Cerebellar cortex (tissue), 1 donor: ENCODE measurements around the gene ATP2B2.

Experiments
- DNase-seq: peaks from one replicate; pipeline ENCODE4 v3.0.0-alpha.2; 2015; ENCODE audit warnings: low spot score

Gene ATP2B2

GRCh38 chr3:10510743-10511432, 5.5 kb upstream of the ATP2B2 start:
- no peak for DNase-seq

DNA sequence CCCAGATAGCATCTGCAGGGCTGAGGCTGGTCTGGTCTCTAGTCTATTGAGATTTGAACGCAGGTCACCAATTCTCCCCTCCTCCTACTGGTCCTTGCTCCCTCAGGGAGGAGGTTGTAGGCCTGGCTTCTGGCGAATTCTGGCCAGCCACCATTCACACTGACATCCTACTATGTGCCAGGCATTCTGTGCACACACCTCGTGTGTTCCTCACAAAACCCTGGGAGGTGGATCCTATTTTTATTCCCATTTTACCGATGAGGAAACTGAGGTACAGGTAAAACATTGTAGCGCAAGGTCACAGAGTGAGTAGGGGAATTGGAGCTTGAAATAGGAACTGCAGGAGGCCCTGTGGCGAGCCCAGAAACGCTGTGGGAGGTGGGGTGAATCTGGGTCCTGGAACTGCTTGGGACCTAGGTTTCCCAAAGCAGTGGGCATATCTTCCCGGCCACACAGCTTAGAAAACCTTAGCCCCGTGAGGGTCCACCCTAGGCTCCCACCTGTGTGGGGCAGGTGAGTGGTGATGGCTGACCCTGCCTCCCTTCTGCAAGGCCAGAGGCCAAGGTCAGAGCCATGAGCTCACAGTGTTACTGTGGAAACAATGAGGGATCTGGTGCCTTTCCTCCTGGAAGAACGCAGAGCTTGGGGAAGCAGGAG, 4.8 kb upstream of the ATP2B2 start:
- no peak for DNase-seq

- no peak for DNase-seq
Observed at GRCh38 chr3:10509325-10509724, 3.9 kb upstream of the ATP2B2 start.

- no peak for DNase-seq
Observed at GRCh38 chr3:10508619-10509260, 3.4 kb upstream of the ATP2B2 start.

- DNase-seq: no peak
Observed at GRCh38 chr3:10508235-10508618, 2.8 kb upstream of the ATP2B2 start.

DNA sequence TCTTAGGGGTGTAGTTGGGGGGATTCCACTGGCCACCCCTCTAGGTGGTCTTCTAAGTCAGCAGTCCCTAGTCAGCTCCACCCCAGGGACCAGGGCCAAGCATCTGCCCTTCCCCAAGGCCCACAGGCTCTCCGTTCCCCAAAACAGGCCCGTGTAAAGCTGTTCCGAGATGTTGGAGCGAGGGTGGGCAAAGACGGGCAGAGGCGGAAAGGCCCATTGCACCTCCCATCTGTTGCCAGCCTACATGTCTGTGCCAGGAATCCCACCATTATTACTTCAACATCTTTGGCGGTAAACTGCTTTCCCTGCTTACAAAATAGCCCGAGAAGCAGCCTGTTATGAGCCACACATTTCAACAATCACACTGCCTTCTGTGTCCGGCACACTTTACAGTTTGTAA, 1.9 kb upstream of the ATP2B2 start:
- DNase-seq: no peak

- DNase-seq: peak; percentile 36
Observed at GRCh38 chr3:10506696-10507095, 1.3 kb upstream of the ATP2B2 start.

DNA sequence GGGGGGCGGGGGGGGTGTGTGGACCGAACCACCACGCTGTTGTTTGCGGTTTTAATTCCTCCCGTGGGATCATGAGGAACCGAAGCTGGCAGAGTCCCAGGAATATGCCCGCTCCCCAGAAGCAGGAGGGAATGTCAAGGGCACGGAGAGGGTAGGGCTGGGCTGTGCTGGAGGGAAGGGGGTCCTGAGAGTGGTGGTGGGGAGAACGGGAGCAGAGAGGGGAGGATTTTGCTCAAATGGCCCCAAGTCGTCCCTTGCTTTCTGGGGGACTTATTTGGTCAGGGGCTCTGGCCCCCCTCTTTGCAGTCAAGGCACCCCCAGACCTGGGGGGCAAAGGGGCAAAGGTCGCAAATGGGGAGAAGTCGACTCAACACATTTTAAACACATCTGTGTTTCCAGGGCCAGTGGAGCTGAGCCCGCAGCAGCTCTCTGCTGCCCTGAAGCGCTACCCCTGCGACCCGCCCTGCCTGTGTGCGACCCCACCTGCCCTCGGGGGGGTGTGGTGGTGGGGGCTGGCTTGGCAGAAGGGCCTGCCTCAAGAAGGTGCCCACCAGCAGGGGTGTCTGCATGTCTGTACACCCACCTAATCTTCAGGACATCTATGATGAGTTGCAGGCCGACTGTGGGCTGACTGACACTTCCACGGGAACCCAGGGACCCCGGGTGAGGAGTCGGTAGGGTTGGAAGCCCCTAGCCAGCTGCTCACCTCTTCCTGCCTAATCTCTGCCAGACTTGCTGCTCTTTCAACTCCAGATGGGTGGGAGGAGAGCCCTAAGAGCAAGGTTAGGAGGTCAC, 602 bp upstream of the ATP2B2 start:
- DNase-seq: no peak

- DNase-seq: peak; percentile 53
Observed at GRCh38 chr3:10504171-10505049, 976 bp downstream of the ATP2B2 start.

DNA sequence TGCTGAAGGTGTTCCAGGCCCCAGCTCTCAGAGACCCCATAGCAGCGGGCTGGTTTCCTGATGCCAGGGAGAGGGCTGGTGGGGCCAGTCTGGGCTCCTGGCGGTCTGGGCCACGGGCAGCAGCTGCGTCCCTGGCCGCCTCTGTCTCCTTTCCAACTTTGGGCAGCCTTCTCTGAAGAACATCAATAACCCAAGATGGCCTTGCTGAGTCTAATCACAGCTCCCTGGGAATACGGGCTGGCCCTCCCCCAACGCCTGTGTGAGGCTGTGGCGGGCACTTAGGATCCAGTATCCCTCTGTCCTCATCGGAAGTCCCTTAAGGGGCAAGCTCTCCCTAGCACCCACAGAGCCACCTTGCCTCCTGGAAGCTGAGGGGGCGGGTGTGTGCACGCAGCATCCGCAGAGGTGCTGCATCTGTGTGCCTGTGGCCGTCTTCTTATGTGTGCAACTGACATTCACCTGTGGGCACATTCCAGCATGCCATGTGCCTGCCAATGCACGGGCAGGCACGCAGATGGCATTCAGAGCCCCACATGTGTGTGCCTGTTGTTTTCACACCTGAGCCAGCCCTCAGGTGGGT, 2.1 kb downstream of the ATP2B2 start:
- peak; percentile 28 for DNase-seq

DNA sequence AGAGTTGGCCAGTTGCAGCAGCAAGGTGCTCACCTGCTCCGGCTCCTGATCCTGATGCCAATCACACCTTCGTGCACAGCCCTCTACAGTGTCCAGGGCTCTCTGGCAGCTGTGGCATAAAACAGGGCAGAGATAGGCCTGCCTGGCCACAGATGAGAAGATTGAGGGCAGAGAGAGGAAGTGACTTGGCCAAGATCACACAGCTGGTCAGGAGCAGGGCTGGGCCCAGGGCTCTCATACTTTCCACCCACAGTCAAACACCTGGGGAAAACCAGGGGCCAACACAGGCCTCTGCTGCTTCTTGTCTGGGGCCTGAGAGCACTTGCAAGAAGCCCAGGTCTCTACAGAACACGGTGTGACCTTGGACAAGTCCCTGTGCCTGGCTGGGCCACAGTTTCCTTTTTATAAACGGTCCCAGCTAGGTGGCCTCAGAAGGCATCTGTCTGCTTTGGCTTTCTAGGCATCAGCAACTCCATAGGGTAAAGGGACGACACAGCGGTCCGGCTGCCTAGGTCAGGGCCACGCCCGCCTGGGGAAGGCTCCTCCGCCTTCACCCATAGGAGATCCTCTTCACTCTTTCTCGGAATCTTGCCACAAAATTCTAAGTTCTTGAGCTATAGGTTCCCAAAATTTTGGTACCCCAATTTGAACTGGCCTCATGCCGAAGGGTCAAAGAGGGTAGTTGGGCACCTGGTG, 3.1 kb downstream of the ATP2B2 start:
- DNase-seq: no peak

- DNase-seq: no peak
Observed at GRCh38 chr3:10501664-10502052, 3.7 kb downstream of the ATP2B2 start.

- no peak for DNase-seq
Observed at GRCh38 chr3:10500717-10501663, 4.4 kb downstream of the ATP2B2 start.

DNA sequence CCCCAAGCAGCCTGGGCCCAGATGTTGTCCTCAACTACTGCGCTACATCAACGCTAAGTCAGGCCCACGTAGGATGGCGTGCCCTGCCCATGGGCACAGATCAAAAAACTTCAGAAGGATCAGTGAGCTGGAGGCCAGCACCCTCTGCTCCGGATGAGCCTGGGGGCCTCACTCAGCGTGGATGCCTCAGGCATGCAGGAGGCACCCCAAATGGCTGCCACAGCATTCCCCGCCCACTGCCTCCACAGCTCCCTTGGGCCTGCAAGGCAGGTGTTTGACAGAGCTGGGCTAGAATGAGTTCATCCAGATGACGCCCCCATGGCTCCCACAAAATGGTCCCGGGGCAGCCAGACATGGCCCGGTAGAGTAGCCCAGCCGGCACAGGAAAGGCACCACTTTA, 7.1 kb downstream of the ATP2B2 start:
- no peak for DNase-seq

- no peak for DNase-seq
Observed at GRCh38 chr3:10497439-10497838, 7.9 kb downstream of the ATP2B2 start.

GRCh38 chr3:10496121-10496863, 9.1 kb downstream of the ATP2B2 start:
- DNase-seq: no peak

DNA sequence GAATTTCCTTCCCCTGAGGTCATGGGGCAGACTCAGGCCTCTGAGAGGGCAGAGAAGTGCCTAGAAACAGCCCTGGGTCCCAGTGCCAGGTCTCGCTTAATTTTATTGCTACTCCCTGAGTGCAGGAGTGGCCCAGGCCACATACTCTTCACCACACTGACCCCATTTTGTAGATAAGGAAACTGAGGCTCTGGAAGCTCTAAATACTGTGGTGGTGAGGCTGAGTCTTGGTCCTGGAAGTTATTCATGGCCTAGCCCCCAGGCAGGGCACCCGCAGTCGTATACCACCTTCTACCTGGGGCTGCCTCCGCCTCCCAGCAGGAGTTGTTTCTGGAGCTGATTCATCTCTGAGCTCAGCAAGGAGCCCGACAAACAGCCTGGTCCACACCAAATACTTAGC, 9.8 kb downstream of the ATP2B2 start:
- no peak for DNase-seq

GRCh38 chr3:10495003-10495402, 10.4 kb downstream of the ATP2B2 start:
- DNase-seq: no peak

DNA sequence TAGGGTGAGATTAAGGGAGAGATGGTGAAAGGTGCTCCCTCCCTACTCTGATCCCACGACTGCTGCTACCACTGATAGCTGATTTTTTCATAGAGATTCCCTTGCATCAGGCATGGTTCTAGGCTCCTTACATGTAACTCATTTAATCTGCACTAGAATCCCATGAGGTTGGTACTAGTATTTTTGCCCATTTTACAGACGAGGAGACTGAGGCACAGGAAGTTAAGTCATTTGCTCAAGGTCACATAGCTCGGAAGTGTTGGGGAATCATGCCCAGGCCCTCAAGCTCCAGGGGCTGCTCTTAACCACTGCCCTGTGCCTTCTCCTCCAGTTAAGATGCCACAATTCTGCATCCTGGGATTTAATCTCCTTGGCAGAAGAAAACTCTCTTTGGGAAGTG, 11.2 kb downstream of the ATP2B2 start:
- DNase-seq: no peak
